ENCODE measurements around the gene ARV1.

ARV1 gene

DNA sequence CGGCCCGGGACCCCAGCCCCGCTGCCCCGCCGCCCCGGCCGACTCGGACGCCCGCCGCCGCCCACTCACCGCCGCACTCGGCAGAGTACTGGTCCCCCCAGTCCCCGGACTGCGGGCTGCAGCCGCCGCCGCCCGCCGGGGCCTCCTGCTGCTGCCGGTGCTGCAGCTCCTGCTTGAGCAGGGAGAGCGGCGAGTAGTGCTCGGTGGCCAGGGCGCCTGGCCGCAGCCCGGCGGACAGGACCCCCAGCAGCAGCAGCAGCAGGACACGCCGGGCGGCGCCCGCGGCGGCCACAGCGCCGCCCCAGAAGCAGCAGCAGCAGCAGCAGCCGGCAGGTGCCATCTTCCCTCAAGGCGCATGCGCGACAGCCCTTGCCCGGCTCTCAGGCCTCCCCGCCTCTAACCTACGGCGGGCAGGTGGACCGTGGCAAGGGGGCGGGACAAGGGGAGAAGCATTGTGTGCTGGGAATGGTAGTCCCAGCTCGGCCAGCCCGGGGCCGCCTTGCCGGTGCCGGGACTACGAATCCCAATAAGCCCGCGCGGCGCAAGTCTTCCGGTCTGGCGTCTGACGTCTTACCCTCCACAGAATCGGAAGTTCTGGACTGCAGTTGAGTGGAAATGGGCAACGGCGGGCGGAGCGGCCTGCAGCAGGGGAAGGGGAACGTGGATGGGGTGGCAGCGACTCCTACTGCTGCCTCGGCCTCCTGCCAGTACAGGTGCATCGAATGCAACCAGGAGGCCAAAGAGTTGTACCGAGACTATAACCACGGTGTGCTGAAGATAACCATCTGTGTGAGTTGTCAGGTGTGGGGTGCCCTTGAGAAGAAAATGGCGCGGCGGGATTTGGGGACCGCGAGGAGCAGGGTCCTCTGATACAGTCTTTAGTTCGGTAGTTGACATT is at the start of gene ARV1, which contains the start of gene TTC13:
Gene ARV1, plus strand, starts transcription at position 604 of the 898 bp plus-strand sequence. Its CDS starts 12 bp downstream, at position 616.
Gene TTC13, minus strand, starts transcription at position 371 of the 898 bp plus-strand sequence. Its CDS starts 31 bp downstream, at position 340.
- DNase-seq = peak; percentile 99

DNA sequence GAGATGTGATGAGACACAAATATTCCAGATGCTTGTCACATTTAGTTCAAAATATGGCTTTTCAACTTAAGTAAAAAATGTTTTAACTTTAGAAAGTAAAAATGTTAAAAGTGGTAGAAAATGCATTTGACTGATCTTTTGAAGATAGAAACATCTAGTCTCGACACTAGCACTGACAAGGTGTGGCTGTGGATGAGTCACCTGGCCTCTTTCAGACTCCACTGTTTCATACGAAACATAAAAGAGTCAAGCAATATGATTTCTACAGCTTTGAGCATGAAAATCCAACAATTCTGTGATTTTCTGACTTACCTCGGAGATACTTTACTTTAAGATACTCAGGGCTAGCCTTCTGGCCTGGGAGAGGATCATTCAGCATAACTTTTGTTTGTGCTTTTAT is 47.9 kb upstream of the ARV1 start:
- no peak for DNase-seq

DNA sequence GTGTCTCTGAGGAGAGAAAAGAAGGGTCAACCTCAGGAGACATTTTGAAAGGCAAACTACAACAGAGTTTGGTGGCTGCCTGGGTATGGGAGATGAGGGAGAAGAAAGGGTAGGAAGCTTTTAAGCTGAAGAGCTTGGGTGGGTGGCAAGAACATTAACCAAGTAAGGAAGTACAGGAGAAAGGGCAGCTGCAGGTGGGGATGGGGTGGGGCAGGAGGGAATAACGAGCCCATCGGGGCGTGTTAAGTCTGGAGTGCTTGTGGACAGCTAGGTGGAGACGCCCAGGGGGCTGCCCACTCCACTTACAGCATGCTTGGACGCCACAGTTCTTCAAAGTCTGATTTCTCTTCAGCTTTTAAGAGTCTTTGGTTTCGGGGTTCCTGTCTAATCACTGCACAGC is 43.0 kb upstream of the ARV1 start:
- no peak for DNase-seq

DNA sequence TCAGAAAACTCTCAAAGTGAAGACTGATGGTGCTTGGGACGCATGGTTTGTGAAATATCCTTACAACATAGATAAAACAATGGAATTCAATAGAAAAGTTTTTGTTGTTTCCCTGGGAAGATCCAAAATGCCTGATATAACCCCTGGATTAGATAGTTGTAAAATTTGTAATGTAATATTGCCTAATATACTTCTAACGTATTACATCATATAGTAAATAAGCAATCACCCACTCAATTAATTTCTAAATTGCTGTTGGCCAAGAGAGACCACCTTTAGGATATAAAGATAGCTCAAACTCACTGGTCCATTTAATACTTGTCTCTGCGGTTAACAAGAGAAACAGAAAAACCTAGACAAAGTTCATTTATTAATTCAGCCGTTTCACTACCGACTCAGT is 42.4 kb upstream of the ARV1 start:
- no peak for DNase-seq

DNA sequence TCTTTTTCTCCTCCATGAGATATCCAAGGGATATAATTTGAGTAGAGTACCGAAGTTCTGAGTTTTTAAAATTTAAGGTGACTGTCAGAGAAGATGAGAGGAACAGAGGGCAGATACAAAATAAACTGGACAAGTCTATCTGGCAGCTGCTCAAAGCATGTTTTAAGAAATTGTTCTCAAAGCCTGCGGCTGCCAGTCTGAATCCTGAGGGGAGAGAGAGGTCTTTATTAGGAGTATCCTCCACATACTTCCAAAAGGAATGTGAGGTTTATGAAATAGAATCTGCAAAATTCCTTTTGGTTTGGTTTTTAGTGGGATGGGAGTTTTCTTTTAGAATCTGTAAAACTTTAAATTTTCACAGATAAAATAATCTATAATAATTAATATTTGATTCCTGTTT is 41.5 kb upstream of the ARV1 start:
- no peak for DNase-seq

DNA sequence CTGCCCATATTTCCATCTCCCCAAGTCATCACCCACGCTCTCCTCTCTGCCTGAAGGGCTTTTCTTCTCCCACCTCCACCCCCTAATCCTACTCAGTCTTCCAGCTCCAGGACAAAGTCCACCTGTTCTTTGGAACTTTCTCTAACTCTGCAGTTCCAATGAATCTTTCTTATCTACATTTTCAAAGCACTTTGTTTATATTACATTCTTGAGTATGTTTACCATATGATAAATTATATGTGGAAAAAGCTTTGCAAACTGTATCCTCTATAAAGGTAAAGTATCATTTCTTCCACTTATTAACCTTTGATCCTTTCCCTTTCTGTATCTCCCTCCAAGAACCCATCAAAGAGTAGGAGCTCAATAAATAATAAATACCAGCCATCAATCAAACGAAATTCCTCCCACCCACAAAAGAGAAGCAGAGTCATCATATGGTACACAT is 39.9 kb upstream of the ARV1 start:
- DNase-seq = no peak

DNA sequence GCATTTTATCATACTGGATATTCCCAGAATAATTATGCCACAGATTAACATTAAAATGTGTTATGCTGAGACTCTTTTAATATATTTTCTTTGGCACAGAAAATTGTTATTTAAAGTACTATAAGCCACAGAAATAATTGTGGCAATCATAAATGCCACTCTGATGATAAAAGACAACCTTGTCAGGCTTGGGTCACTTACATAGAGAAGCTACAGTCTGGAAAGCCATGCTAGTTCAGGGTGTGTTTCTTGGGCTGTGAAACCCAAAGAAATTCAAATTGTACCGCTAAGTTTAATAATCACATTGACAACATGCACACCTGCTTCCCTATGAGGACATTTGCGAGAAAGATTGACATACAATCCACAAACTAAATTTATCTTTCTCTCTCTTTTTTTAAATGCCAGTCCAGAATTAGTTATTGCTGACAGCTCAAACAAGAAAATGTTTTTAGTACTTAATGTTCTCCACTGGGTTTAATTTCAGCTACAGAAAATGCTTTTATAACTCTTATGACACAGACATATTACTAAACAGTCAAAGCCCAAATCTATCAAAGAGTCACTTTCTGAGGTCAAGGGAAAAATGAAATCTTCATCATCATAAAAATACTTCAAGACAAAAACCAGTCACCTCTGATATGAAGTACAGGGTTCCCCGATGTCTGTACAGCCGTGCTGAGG is 38.9 kb upstream of the ARV1 start:
- DNase-seq = no peak

DNA sequence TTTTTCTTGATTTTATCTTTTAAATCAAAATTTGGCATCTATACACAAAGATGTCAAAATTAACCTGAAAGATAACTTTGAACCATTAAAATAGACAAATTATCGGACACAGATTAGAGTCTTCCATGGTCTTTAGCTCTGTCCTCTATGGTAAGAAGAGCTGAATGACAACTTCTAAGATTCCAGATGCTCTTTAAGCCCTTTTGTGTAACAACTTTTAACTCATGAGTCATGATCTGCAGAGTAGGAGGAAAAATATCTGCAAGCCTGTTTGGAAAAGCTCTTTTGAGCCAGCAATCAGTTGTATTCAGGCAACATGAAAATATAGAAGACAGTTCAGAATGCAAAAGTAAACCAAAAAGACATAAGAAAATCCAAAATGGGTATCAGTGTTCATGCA is 38.0 kb upstream of the ARV1 start:
- no peak for DNase-seq

DNA sequence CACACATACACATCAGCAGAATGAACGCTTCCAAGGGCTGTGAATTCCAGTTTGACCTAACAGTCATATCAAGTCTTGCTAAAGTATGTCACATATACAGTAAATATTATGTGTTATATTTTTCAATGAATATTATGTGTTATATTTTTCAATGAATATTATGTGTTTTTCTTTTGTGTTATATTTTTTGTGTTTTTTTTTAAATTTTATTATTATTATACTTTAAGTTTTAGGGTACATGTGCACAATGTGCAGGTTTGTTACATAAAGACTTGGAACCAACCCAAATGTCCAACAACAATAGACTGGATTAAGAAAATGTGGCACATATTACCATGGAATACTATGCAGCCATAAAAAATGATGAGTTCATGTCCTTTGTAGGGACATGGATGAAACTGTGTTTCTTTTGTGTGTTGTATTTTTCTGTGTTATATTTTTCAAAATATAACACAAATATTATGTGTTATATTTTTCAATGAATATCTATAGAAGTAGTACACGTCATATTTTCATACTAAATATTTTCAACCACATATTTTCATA is 35.8 kb upstream of the ARV1 start:
- DNase-seq = no peak

DNA sequence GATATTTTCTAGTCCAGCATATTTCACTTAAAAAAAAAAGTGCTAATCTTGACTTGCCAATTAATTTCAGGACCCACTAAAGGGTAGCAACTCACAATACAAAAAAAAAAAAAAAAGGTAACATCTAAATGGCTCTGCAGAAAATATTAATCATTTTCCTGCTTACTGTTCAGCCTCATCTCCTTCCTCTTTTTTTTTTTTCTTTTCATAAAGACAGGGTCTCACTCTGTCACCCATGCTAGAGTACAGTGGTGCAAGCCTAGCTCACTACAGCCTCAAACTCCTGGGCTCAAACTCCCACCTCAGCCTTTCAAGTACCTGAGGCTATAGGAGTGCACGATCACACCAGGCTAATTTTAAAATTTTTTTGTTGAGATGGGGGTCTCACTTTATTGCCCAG is 30.6 kb upstream of the ARV1 start:
- no peak for DNase-seq

DNA sequence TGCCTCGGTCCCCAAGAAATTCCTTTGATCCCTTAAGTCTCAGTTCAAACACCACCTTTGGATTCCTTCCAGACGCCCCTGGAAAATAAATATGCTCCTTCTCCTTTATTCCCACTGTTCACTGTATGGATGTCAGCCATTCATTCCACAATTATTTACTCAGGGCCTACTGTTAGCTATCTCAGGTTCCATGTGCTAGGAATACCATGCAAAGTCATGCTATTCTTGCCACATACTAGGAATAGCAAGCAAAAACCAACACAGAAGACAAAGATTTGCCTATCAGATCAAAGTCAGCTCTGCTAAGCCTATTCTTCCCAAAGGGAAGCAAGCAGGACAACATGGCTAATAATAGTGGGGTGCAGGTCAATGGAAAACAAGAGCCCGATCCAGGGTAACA is 30.0 kb upstream of the ARV1 start:
- no peak for DNase-seq

DNA sequence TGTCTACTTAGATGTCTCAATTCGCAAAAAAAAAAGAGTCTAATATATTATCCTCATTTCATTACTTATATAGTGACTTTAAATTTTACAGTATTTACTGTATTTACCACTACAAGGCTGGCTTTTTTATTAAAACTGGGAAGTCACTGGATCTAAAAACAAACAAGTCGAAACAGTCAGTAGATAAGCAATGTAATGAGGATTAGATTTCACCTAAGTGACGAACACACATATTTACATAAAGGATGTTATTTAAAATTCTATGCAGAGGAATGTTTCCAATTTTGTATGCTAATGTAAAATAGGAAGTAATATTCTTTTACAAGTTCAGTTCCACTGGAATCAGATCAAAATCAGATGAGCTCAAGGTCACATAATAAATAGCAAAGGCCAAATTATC is 28.5 kb upstream of the ARV1 start:
- no peak for DNase-seq

DNA sequence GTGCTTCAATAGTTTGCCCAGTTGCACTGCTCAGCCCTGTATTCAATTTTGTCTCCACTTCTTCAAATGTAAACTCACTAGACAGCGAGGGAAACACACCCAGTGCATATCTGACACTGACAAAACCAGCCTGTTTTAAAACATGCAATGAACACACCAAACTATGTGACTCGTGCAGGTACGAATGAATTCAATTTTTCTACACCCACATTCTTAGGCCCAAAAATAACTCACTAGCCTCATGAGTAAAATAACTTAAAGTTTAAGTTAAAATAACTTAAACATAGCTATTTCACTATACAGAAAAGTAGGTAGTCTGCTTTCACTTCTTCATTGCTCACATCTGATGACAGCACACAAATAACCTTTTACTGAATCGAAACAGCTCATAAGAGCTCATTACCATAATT is 21.3 kb upstream of the ARV1 start:
- no peak for DNase-seq

DNA sequence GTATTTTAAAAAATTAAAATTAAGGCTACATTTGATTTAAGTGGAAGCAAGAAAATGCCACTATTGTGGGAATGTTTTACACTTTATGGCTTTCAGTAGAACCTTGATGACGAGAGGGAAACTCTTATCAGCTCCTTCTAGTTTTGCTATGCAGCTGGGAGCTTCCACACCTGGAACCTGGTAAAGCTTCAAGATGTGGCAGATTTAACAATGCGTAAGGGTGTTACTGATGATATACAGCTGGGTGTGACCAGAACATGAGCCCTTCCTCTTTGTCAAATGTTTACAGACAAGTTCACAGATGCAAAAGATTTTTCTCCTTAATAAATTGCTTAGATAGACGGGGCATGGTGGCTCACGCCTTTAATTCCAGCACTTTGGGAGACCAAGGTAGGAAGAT is 20.5 kb upstream of the ARV1 start:
- no peak for DNase-seq

DNA sequence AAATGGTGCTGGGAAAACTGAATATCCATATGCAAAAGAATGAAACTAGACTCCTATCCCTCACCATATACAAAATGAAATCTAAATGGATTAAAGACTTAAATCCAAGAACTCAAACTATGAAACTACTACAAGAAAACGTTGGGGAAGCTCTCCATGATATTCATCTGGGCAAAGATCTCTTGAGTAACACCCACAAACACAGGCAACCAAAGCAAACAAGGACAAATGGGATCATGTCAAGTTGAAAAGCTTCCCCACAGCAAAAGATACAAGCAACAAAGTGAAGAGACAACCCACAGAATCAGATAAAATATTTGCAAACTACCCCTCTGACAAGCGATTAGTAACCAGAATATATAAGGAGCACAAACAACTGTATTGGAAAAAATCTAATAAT is 14.0 kb upstream of the ARV1 start:
- no peak for DNase-seq

DNA sequence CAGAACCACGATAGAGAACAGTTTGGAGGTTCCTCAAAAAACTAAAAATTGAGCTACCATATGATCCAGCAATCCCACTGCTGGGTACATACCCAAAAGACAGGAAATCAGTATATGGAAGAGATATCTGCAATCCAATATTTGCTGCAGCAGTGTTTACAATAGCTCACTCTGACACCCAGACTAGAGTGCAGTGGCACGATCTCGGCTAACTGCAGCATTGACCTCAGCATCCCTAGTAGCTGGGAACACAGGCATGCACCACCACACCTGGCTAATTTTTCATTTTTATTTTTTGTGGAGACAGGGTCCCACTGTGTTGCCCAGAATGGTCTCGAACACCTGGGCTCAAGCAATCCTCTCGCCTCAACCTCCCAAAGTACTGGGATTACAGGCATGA is 13.4 kb upstream of the ARV1 start:
- no peak for DNase-seq

DNA sequence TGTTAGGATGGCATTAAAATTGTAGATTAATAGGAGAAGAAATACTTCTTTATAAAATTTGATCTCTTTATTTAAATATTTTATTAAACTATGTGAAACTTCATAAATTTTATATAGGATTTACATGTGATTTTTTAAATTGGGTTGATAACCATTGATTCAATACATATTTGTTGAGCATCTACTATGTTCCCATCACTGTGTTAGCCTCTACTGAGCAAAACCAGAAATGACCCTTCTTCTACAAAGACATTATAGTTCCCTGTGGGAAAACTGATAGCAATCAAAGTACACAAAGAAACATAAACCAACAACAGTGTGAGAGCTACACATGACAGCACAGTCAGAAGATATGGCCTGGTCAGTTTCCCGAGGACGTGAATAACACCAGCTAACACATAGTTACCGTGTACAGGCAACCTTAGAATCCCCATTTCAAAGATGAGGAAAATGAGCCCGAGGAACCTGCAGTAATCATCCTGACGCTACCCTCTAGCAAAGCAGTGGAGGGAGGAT is 12.5 kb upstream of the ARV1 start:
- no peak for DNase-seq

DNA sequence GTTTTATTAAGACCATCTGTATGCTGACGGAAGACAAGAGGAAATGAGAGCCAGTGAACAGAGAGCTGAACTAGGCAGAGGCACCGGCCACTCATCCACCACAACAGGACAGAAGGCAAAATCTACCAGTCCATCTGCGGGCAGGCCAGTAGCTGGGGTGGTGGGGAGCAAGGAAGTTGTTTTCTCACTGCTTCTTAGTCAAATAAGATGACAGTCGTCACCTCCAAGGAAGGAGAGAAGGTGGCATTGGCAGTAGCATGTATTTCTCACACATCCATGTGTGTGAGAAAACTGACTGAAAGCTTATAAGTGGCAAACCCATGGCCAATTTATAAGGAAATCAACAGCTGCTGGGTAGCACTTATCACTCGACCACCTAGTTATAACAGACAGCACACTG is 8.5 kb upstream of the ARV1 start:
- no peak for DNase-seq

DNA sequence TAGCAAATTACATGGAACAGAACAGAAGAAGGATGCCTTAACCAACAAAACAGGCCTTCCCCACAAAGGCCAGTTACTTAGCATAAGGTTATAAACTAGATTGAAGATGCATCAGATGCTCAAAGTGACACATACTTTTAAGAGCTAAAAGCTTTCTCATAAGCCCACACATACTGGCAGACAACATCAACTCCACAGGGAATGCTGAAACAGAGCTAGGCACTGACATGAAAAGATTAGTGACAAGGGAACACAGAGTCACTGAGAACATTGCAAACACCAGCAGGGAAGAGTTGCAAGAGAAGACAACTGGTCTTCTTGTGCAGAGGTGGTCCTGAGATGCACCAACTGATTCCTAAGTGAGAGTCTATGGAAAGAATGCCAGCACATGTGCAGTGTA is 7.1 kb upstream of the ARV1 start:
- no peak for DNase-seq

DNA sequence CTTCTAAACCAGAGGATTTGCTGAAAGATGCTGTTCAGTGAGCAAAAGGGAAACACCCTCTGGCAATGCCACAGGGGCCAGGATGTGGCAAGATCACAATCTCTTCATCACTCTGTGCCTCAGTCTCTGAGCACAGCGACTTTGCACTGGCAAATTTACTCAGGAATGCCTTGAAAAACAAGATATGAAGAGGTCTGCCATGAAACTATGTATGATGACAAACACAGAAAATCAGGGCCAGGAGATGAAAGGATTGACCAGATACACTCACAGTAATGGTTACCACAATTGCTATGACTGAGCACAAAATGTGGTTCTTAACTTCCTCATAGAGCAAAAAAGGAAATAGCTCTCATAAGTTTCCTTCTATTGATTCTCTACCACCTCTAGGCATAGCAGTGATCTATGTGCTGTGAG is 6.0 kb upstream of the ARV1 start:
- peak; percentile 86 for DNase-seq

DNA sequence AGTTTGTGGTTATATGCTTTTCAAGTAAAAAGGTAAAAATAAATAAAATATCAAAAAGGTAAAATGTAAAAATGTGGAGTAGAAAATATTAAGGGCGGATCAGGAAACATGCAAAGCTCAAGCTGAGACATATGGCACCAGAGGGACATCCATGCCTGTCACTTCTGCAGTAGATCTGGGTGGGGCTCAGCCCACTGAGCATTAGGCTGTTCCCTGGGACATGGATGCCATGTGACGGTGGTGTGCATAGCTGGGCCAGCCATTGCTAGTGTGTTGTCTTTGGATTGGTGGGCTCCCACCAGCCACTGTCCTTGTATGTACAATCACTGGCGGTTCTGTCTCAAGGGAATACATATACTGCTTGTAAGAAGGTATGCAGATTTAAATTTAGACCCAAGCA is 3.3 kb upstream of the ARV1 start:
- DNase-seq = no peak

DNA sequence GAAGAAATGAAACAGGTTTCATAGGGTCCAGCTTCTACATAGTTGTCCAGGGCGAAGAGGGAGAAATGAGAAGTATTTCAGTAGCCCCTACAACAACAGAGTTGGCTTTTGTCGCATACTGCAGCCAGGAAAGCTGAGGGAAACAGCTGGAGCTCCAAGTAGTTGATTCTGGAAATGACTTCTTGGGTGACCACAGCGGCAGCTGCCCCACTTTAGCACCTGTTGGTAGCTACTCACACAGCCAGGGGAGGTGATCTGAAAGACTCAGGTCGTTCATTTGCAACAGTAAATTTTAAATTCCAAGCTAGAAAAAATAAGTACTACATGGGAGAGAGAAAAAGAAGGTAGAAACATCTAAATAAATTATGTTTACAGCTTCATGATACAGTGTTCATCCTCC is 2.5 kb upstream of the ARV1 start:
- DNase-seq = no peak

DNA sequence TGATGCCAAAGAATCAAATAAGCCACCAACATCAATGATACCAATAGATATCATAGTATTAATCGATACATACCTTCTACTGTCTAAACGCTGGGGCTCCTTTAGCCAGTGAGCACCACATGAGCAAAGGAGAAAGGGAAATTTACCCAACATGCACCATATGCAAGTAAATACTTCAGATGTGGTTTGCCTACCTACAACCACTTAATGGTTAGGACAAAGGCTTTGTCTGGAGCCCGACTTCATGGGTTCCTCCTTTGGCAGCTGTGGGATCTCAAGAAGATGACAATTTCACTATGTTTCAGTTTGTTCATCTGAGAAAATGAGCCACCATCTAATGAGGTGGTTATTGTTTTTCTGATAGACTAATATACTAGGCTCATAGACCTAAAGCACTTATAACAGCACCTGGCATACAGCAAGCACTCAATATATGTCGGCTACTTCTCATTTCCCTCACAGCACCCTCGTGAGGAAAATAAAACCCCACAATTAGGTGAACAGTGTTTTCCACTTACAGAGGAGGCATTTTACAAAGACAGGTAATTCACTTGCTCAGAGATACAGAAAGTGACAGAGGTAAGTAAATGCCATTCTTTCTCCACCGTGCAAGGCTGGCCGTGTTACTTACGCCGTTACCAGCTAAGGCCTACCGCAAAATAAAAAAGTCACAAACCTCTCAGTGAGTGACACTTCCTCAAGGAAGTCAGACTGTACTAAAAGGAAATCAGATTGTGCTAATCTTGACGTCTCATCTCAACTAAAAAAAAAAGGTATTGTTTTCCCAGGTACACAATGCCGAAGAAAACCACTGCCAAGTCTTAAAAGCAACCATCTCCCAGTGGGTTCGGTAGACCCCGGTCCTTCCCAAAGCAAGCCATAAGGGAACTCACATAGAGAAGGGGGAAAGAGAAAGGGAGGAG is 1.8 kb upstream of the ARV1 start:
- DNase-seq = peak; percentile 60
